ENCODE data around the gene PPP1R3G. TPM values are rescaled to one million over a fixed set of nuclear protein-coding genes. Genes with fewer than 3 reads are reported as not detected.

Gene PPP1R3G
- total and polyA plus RNA-seq, 7 donors, result 0.06 to 0.50 (median 0.13) TPM

DNA sequence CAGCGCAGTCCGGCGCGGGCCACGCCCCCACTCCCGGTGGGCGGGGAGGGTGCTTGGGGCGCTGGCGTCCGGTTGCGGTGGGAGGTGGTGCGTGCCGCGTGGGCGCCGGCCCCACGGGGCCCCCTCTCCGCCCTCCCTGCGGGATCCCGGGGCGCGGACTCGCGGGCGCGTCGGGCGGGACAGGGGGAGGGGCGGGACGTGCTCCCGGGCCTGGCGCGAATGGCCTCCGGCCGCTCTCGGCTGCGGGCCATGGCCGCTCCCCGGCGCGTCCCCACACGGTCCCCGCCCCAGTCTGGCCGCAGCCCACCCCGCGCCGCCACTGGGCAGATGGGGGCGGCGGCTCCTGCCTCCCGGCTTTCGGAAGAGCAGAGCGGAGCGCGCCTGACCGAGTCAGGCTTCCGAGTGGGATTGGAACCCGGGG, 771 bp upstream of the PPP1R3G start:
- DNase-seq, result peak; percentile 53 to 70
- 1 to 3% (median 2%) methylated on average over 34 to 57 of the region's 57 CpGs for WGBS, 3 donors
- Histone ChIP-seq H3K27ac (peak overlapping the region; percentile 71), H3K4me3 (peak overlapping the region; percentile 84), H3K9me3 (no peaks in the 10 kb centered on the region), H3K4me1 (peaks cover 3% of the 10 kb centered on the region), H3K27me3 (ENCODE audit: insufficient read depth in 3 of 3, low read length in 2 of 3) (peaks cover 0 to 25% (median 5%) of the 10 kb centered on the region in 3 donors), H3K36me3 (ENCODE audit: insufficient read depth in 1 of 2, low read depth in 1 of 2) (no peaks in the 10 kb centered on the region)
- TF ChIP-seq, protein P1, sequence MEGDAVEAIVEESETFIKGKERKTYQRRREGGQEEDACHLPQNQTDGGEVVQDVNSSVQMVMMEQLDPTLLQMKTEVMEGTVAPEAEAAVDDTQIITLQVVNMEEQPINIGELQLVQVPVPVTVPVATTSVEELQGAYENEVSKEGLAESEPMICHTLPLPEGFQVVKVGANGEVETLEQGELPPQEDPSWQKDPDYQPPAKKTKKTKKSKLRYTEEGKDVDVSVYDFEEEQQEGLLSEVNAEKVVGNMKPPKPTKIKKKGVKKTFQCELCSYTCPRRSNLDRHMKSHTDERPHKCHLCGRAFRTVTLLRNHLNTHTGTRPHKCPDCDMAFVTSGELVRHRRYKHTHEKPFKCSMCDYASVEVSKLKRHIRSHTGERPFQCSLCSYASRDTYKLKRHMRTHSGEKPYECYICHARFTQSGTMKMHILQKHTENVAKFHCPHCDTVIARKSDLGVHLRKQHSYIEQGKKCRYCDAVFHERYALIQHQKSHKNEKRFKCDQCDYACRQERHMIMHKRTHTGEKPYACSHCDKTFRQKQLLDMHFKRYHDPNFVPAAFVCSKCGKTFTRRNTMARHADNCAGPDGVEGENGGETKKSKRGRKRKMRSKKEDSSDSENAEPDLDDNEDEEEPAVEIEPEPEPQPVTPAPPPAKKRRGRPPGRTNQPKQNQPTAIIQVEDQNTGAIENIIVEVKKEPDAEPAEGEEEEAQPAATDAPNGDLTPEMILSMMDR (IDR thresholded peaks at IDR 0.05), result no peak
- ATAC-seq, result peak; percentile 45 to 76 (median 63)
- intact Hi-C loops (cut with DNase I), result no loop called here

DNA sequence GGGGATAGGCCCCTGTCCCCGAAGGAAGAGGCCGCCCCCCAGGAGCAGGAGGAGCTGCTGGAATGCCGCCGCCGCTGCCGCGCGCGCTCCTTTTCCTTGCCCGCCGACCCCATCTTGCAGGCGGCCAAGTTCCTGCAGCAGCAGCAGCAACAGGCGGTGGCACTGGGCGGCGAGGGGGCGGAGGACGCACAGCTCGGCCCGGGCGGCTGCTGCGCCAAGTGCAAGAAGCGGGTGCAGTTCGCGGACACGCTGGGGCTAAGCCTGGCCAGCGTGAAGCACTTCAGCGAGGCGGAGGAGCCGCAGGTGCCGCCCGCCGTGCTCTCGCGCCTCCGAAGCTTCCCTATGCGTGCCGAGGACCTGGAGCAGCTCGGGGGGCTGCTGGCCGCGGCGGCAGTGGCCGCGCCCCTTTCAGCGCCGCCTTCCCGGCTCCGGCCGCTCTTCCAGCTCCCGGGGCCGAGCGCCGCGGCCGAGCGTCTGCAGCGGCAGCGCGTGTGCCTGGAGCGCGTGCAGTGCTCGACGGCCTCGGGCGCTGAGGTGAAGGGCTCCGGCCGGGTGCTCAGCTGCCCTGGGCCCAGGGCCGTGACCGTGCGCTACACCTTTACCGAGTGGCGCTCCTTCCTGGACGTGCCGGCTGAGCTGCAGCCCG, 630 bp downstream of the PPP1R3G start:
- Histone ChIP-seq H3K4me3 (peak overlapping the region; percentile 84), H3K36me3 (ENCODE audit: insufficient read depth in 1 of 2, low read depth in 1 of 2) (no peaks in the 10 kb centered on the region), H3K9me3 (no peaks in the 10 kb centered on the region), H3K4me1 (peaks cover 3% of the 10 kb centered on the region), H3K27me3 (ENCODE audit: insufficient read depth in 3 of 3, low read length in 2 of 3) (peaks cover 0 to 27% (median 5%) of the 10 kb centered on the region in 3 donors), H3K27ac (peak overlapping the region; percentile 71)
- peak; percentile 38 to 61 for DNase-seq
- WGBS, 3 donors, result 1 to 2% (median 1%) methylated on average over 59 to 74 of the region's 74 CpGs
- TF ChIP-seq, protein P1 (IDR thresholded peaks at IDR 0.05), result no peak
- peak; percentile 33 to 62 (median 54) for ATAC-seq
- intact Hi-C loops (cut with DNase I), result no loop called here

DNA sequence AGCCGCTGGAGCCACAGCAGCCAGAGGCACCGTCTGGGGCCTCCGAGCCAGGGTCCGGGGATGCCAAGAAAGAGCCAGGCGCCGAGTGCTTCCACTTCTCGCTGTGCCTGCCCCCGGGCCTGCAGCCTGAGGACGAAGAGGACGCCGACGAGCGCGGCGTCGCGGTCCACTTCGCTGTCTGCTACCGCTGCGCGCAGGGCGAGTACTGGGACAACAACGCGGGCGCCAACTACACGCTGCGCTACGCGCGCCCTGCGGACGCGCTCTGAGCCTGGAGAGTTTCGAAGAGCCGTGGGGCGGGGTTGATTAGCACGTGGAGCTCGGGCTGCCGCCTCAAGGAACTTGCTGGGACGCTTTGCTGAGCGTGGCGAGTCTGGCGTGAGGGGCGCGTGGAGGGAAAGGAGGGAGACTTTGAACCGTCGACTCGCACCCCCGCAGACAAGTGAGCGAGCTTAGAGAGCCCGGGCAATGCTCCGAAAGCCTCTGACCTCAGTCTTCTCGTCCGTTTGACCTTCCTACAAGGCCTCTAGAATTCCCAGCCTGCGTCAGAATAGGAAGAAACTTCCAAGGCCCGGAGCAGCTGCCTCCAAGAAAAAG, 1.3 kb downstream of the PPP1R3G start:
- intact Hi-C loops (cut with DNase I), result no loop called here
- Histone ChIP-seq H3K27ac (no peak overlapping the region), H3K36me3 (ENCODE audit: insufficient read depth in 1 of 2, low read depth in 1 of 2) (no peaks in the 10 kb centered on the region), H3K27me3 (ENCODE audit: insufficient read depth in 3 of 3, low read length in 2 of 3) (peaks cover 0 to 28% (median 5%) of the 10 kb centered on the region in 3 donors), H3K4me3 (peak overlapping the region; percentile 84), H3K4me1 (peaks cover 3% of the 10 kb centered on the region), H3K9me3 (no peaks in the 10 kb centered on the region)
- 35 to 51% (median 35%) methylated on average over 50 to 56 of the region's 56 CpGs for whole genome bisulfite sequencing, 3 donors
- DNase-seq (peak in 1 of 2 donors; percentile 61), ATAC-seq (no peak)
- TF ChIP-seq, protein P1 (IDR thresholded peaks at IDR 0.05), result no peak

- H3K9me3 ChIP-seq, result no peaks in the 10 kb centered on the region
- no peak for ATAC-seq
- peaks cover 0 to 28% (median 7%) of the 10 kb centered on the region in 3 donors for H3K27me3 ChIP-seq (ENCODE audit: insufficient read depth in 3 of 3, low read length in 2 of 3)
- intact Hi-C loops (cut with DNase I), result no loop called here
- H3K4me1 ChIP-seq, result peaks cover 3% of the 10 kb centered on the region
- TF ChIP-seq, protein P1 (IDR thresholded peaks at IDR 0.05), result no peak
- H3K27ac ChIP-seq, result no peak overlapping the region
- H3K36me3 ChIP-seq (ENCODE audit: insufficient read depth in 1 of 2, low read depth in 1 of 2), result no peaks in the 10 kb centered on the region
- whole genome bisulfite sequencing, 3 donors, result 91 to 95% (median 95%) methylated on average over 19 of the region's 19 CpGs
- H3K4me3 ChIP-seq, result no peak overlapping the region
- DNase-seq, result peak; percentile 42 to 61
Measured at GRCh38 chr6:5087389-5087788, 2.2 kb downstream of the PPP1R3G start.
